BJ (cell line): ENCODE measurements around the gene GSTM2. TPM values are rescaled to one million over a fixed set of nuclear protein-coding genes. Genes with fewer than 3 reads are reported as not detected.

ENCODE experiments used
- CTCF ChIA-PET: fragments of 350-600 bp; formaldehyde crosslinking; extraction: SDS; loops from one replicate; lab custom pipeline; 2021; ENCODE audit warnings: antibody characterized with exemption, inconsistent platforms; lab: Yijun Ruan, JAX
- POLR2A ChIA-PET: fragments of 300-600 bp; sonication (Branson Sonifier 250); formaldehyde crosslinking; extraction: SDS; loops from one replicate; lab custom pipeline; 2021; ENCODE audit warnings: antibody characterized with exemption; lab: Charles Lee
- DNase-seq: peaks from one replicate; pipeline ENCODE4 v3.0.0-alpha.2; 2011; ENCODE audit warnings: low read depth
- H3K27me3 ChIP-seq: 2 replicates; pipeline ENCODE4 v1.6.0; 2011; ENCODE audit warnings: low read length; ENCODE audit not compliant: control insufficient read depth, insufficient read depth
- H3K36me3 ChIP-seq: 2 replicates; pipeline ENCODE4 v1.5.1; 2011; ENCODE audit warnings: low read length; ENCODE audit not compliant: control insufficient read depth, insufficient read depth
- H3K4me3 ChIP-seq: 2 replicates; pipeline ENCODE4 v1.5.1; 2011; ENCODE audit warnings: low read depth, mild to moderate bottlenecking, control low read depth, low read length
- CTCF ChIP-seq: IDR thresholded peaks from 2 replicates; pipeline ENCODE4 v1.5.1; 2011; ENCODE audit warnings: low read depth, mild to moderate bottlenecking, control low read depth, inconsistent platforms, low read length, moderate library complexity; ENCODE audit not compliant: insufficient read depth
- polyA plus RNA-seq: library from polyadenylated mRNA; depleted of rRNA; stranded (reverse); fragments of >200 nt; gene quantifications from 2 replicates; pipeline ENCODE4 v1.2.3, GENCODE V29; 2011

Gene GSTM2
- polyA plus RNA-seq, 1 experiment, result 62.3 TPM

- DNase-seq, result no peak
- Histone ChIP-seq H3K36me3 (peaks cover 55% of the 10 kb centered on the region), H3K4me3 (no peak overlapping the region), H3K27me3 (no peaks in the 10 kb centered on the region)
- peak; percentile 21 for TF ChIP-seq CTCF
- ChIA-PET POLR2A (interaction anchor here (0.6 to 0.9 kb wide), 2 partner anchors 25 to 82 kb away, joined by 3 to 6 read pairs; partner anchors contain the start of gene GSTM4), CTCF (interaction anchor here (0.6 to 13.3 kb wide), 9 partner anchors 8 to 354 kb away, joined by 3 to 153 read pairs (median 4); partner anchors contain the start of gene AHCYL1)
Measured at GRCh38 chr1:109630081-109630897, 37.6 kb upstream of the GSTM2 start.

GRCh38 chr1:109630898-109631512 lies 36.9 kb upstream of the GSTM2 start:
- Histone ChIP-seq H3K36me3 (peaks cover 55% of the 10 kb centered on the region), H3K27me3 (no peaks in the 10 kb centered on the region), H3K4me3 (no peak overlapping the region)
- ChIA-PET CTCF (interaction anchor here (0.6 to 13.3 kb wide), 6 partner anchors 7 to 353 kb away, joined by 3 to 153 read pairs (median 4); partner anchors contain the start of gene AHCYL1), POLR2A (interaction anchor here (0.6 kb wide), 1 partner anchor 25 kb away, joined by 6 read pairs; the partner anchor contains the start of gene GSTM4)
- TF ChIP-seq CTCF, result no peak
- DNase-seq, result no peak

GRCh38 chr1:109631513-109632505 lies 36.0 kb upstream of the GSTM2 start:
- no peak for TF ChIP-seq CTCF
- Histone ChIP-seq H3K27me3 (no peaks in the 10 kb centered on the region), H3K36me3 (peaks cover 50% of the 10 kb centered on the region), H3K4me3 (no peak overlapping the region)
- POLR2A ChIA-PET, result no interaction called here
- no peak for DNase-seq
- CTCF ChIA-PET, result interaction anchor here (1.3 to 13.3 kb wide), 5 partner anchors 7 to 99 kb away, joined by 3 to 153 read pairs (median 4); no protein-coding TSS in a partner anchor

- ChIA-PET POLR2A (no interaction called here), CTCF (interaction anchor here (0.7 to 11.8 kb wide), 6 partner anchors 7 to 140 kb away, joined by 3 to 210 read pairs (median 6); partner anchors contain the start of genes AMPD2, GNAI3, GNAT2 and GSTM4)
- H3K4me3 ChIP-seq, result no peak overlapping the region
- H3K36me3 ChIP-seq, result peaks cover 41% of the 10 kb centered on the region
- no peak for TF ChIP-seq CTCF
- no peak for DNase-seq
- H3K27me3 ChIP-seq, result no peaks in the 10 kb centered on the region
Measured at GRCh38 chr1:109632671-109633346, 35.0 kb upstream of the GSTM2 start.
